Vagina (tissue), 2 donors: ENCODE results near the gene AUP1. TPM values are rescaled to one million over a fixed set of nuclear protein-coding genes. Genes with fewer than 3 reads are reported as not detected.
A peak's percentile ranks its signal among the peaks of the same experiment; 100 is the strongest.

Experiments used
- DNase-seq, 2 donors: peaks; one replicate each; pipeline ENCODE4 v3.0.0-alpha.2; 2017; ENCODE audit errors: extremely low spot score in 2 of 2
- H3K27ac ChIP-seq: fragments of 200-600 bp; sonication (generic); one replicate; pipeline ENCODE4 v1.5.1; 2019
- H3K27me3 ChIP-seq: fragments of 200-600 bp; sonication (generic); one replicate; pipeline ENCODE4 v1.5.1; 2019
- H3K36me3 ChIP-seq, 2 donors: fragments of 200-600 bp; sonication (generic); one replicate each; pipeline ENCODE4 v1.5.1; 2017 to 2019
- H3K4me1 ChIP-seq: fragments of 200-600 bp; sonication (generic); one replicate; pipeline ENCODE4 v1.5.1; 2019
- H3K4me3 ChIP-seq, 2 donors: fragments of 200-600 bp; sonication (generic); 1 replicate in 1 of 2; 2 replicates in 1 of 2; pipeline ENCODE4 v1.5.1; 2016 to 2019
- H3K9me3 ChIP-seq: fragments of 200-600 bp; sonication (generic); one replicate; pipeline ENCODE4 v1.5.1; 2019
- POLR2A ChIP-seq, 2 donors: fragments of 450-650 bp; IDR thresholded peaks; one replicate each; pipeline ENCODE4 v1.6.1; 2017; ENCODE audit warnings: antibody characterized with exemption in 2 of 2, mild to moderate bottlenecking in 2 of 2, moderate library complexity in 2 of 2
- POLR2AphosphoS5 ChIP-seq, 2 donors: sonication (generic); formaldehyde crosslinking; IDR thresholded peaks; one replicate each; pipeline ENCODE4 v1.9.0; 2017; ENCODE audit warnings: antibody characterized with exemption in 2 of 2, mild to moderate bottlenecking in 2 of 2, low read depth in 1 of 2; ENCODE audit not compliant: insufficient read depth in 1 of 2
- intact Hi-C: fragments of 100-400 bp; cut with DNase I; formaldehyde crosslinking; loops from one replicate; pipeline ENCODE4 v1.15.1; 2023
- total RNA-seq: library from RNA; depleted of rRNA; stranded (reverse); fragments of >200 nt; gene quantifications from one replicate; pipeline ENCODE4 v1.2.3, GENCODE V29; 2016
- TF ChIP-seq, protein P1 (sequence below), 3 experiments: fragments of 450-650 bp in 2 of 3; fragments of 200-600 bp in 1 of 3; sonication (generic) in 1 of 3; IDR thresholded peaks; one replicate each; pipeline ENCODE4 v1.5.1; 2017 to 2019; ENCODE audit warnings: antibody characterized with exemption in 3 of 3, mild to moderate bottlenecking in 2 of 3, moderate library complexity in 2 of 3

AUP1 gene
- total RNA-seq, 1 donor from 2014 or later = 124 TPM

GRCh38 chr2:74482801-74483674, 46.5 kb downstream of the AUP1 start, which contains the start of the genes CCDC142 and TTC31:
Gene CCDC142, minus strand, starts transcription at chr2:74482998. Its CDS starts 161 bp downstream, at chr2:74482837.
Gene TTC31, plus strand, starts transcription at chr2:74483081. Its CDS starts 15 bp downstream, at chr2:74483096.
- H3K36me3 ChIP-seq = no peaks in the 10 kb centered on the region
- peak in 1 of 2 donors; percentile 98 for DNase-seq
- peak within 1 kb of the TSS; percentile 87 for H3K27ac ChIP-seq
- H3K9me3 ChIP-seq = no peaks in the 10 kb centered on the region
- H3K4me3 ChIP-seq = peak within 1 kb of the TSS; percentile 75 to 79
- TF ChIP-seq POLR2AphosphoS5 (IDR thresholded peaks at IDR 0.05; ENCODE audit: insufficient read depth in 1 of 2, low read depth in 1 of 2) (peak; percentile 89 to 98), POLR2A (IDR thresholded peaks at IDR 0.05) (peak in 1 of 2 donors; percentile 29)
- TF ChIP-seq, protein P1, sequence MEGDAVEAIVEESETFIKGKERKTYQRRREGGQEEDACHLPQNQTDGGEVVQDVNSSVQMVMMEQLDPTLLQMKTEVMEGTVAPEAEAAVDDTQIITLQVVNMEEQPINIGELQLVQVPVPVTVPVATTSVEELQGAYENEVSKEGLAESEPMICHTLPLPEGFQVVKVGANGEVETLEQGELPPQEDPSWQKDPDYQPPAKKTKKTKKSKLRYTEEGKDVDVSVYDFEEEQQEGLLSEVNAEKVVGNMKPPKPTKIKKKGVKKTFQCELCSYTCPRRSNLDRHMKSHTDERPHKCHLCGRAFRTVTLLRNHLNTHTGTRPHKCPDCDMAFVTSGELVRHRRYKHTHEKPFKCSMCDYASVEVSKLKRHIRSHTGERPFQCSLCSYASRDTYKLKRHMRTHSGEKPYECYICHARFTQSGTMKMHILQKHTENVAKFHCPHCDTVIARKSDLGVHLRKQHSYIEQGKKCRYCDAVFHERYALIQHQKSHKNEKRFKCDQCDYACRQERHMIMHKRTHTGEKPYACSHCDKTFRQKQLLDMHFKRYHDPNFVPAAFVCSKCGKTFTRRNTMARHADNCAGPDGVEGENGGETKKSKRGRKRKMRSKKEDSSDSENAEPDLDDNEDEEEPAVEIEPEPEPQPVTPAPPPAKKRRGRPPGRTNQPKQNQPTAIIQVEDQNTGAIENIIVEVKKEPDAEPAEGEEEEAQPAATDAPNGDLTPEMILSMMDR (IDR thresholded peaks at IDR 0.05) = peak; percentile 49 to 83 (median 76)
- intact Hi-C loops = loop anchor here (2.0 to 10.0 kb wide), 2 partner anchors 104 to 748 kb away; partner anchors contain the start of gene TPRKB
- H3K27me3 ChIP-seq = no peaks in the 10 kb centered on the region
- peaks cover 35% of the 10 kb centered on the region for H3K4me1 ChIP-seq

GRCh38 chr2:74481961-74482800, 47.3 kb downstream of the AUP1 start:
- H3K36me3 ChIP-seq = peaks cover 0 to 5% of the 10 kb centered on the region in 2 donors
- DNase-seq = no peak
- H3K9me3 ChIP-seq = no peaks in the 10 kb centered on the region
- peaks cover 35% of the 10 kb centered on the region for H3K4me1 ChIP-seq
- H3K27me3 ChIP-seq = no peaks in the 10 kb centered on the region
- peak overlapping the region; percentile 87 for H3K27ac ChIP-seq
- TF ChIP-seq POLR2A (IDR thresholded peaks at IDR 0.05) (no peak), POLR2AphosphoS5 (IDR thresholded peaks at IDR 0.05; ENCODE audit: insufficient read depth in 1 of 2, low read depth in 1 of 2) (no peak)
- TF ChIP-seq, protein P1 (IDR thresholded peaks at IDR 0.05) = no peak
- peak overlapping the region; percentile 75 to 79 for H3K4me3 ChIP-seq
- intact Hi-C loops = loop anchor here (2.0 to 10.0 kb wide), 2 partner anchors 105 to 747 kb away; partner anchors contain the start of gene TPRKB

- intact Hi-C loops = loop anchor here (10.0 kb wide), 1 partner anchor 747 kb away; the partner anchor contains the start of gene TPRKB
- H3K27ac ChIP-seq = no peak overlapping the region
- peaks cover 0 to 5% of the 10 kb centered on the region in 2 donors for H3K36me3 ChIP-seq
- H3K27me3 ChIP-seq = no peaks in the 10 kb centered on the region
- peak overlapping the region; percentile 75 to 79 for H3K4me3 ChIP-seq
- no peaks in the 10 kb centered on the region for H3K9me3 ChIP-seq
- TF ChIP-seq, protein P1 (IDR thresholded peaks at IDR 0.05) = no peak
- TF ChIP-seq POLR2AphosphoS5 (IDR thresholded peaks at IDR 0.05; ENCODE audit: insufficient read depth in 1 of 2, low read depth in 1 of 2) (no peak), POLR2A (IDR thresholded peaks at IDR 0.05) (no peak)
- peaks cover 35% of the 10 kb centered on the region for H3K4me1 ChIP-seq
- no peak for DNase-seq
Measured at GRCh38 chr2:74481431-74481830, 48.1 kb downstream of the AUP1 start.

Other genes with a start within 250 kb of the AUP1 start
- gene SLC4A5, start 186.3 kb downstream of the AUP1 start, total RNA-seq = 4.4 TPM
- gene DCTN1, start 149.4 kb downstream of the AUP1 start, total RNA-seq = 95.0 TPM
- 2.7 TPM for gene C2orf81, start 108.1 kb downstream of the AUP1 start, total RNA-seq
- 8.8 TPM for gene WDR54, start 108.0 kb downstream of the AUP1 start, total RNA-seq
- 24.6 TPM for gene RTKN, start 87.8 kb downstream of the AUP1 start, total RNA-seq
- 32.7 TPM for gene INO80B, start 74.6 kb downstream of the AUP1 start, total RNA-seq
- gene WBP1, start 71.3 kb downstream of the AUP1 start, total RNA-seq = 63.1 TPM
- 23.6 TPM for gene MOGS, start 64.3 kb downstream of the AUP1 start, total RNA-seq
- gene MRPL53, start 57.0 kb downstream of the AUP1 start, total RNA-seq = 40.3 TPM
- gene CCDC142, start 46.7 kb downstream of the AUP1 start, total RNA-seq = 41.3 TPM
- 11.8 TPM for gene TTC31, start 46.6 kb downstream of the AUP1 start, total RNA-seq
- not detected for gene LBX2, start 30.1 kb downstream of the AUP1 start, total RNA-seq
- gene PCGF1, start 22.0 kb downstream of the AUP1 start, total RNA-seq = 14.7 TPM
- gene TLX2, start 15.3 kb downstream of the AUP1 start, total RNA-seq = 6.6 TPM
- 9.6 TPM for gene DQX1, start 3.5 kb downstream of the AUP1 start, total RNA-seq
- gene HTRA2, start 227 bp upstream of the AUP1 start, total RNA-seq = 24.3 TPM
- gene LOXL3, start 24.2 kb upstream of the AUP1 start, total RNA-seq = 6.1 TPM
- 20.1 TPM for gene DOK1, start 25.0 kb upstream of the AUP1 start, total RNA-seq
- gene M1AP, start 118.6 kb upstream of the AUP1 start, total RNA-seq = 4.9 TPM
- 8.3 TPM for gene SEMA4F, start 124.5 kb upstream of the AUP1 start, total RNA-seq